ENCODE measurements around the gene CRYBA1.

- TF ChIP-seq SUZ12 (IDR thresholded peaks at IDR 0.05) = no peak
- no peak for TF ChIP-seq NFRKB (IDR thresholded peaks at IDR 0.05)
- TF ChIP-seq ARNT (IDR thresholded peaks at IDR 0.05) = no peak
- no peak for TF ChIP-seq FOXM1 (IDR thresholded peaks at IDR 0.05; ENCODE audit: borderline replicate concordance)
- no peak for TF ChIP-seq FOXA1 (IDR thresholded peaks at IDR 0.05)
- no peak for TF ChIP-seq BHLHE40 (IDR thresholded peaks at IDR 0.05; ENCODE audit: borderline replicate concordance)
- TF ChIP-seq FOXK2 (IDR thresholded peaks at IDR 0.05) = no peak
- no peak for TF ChIP-seq ZNF384 (IDR thresholded peaks at IDR 0.05)
- TF ChIP-seq CTBP1 (IDR thresholded peaks at IDR 0.05; ENCODE audit: borderline replicate concordance) = no peak
- no peak for TF ChIP-seq ELF4 (IDR thresholded peaks at IDR 0.05)
- no peak for TF ChIP-seq L3MBTL2 (conservative IDR thresholded peaks at IDR 0.05)
Measured at GRCh38 chr17:29235904-29236303, 10.8 kb upstream of the CRYBA1 start.
